SK-N-SH (cell line): ENCODE results near the gene ISCA1. TPM values are rescaled to one million over a fixed set of nuclear protein-coding genes. Genes with fewer than 3 reads are reported as not detected.

ENCODE experiments used
- CTCF ChIA-PET: fragments of 300-600, 350-600 bp; formaldehyde crosslinking; extraction: SDS; loops from one replicate; lab custom pipeline; 2021; lab: Yijun Ruan, JAX
- POLR2A ChIA-PET: fragments of 350-600 bp; sonication (Branson Sonifier 250); formaldehyde crosslinking; extraction: SDS; loops from one replicate; lab custom pipeline; 2020; ENCODE audit warnings: antibody characterized with exemption, inconsistent platforms; lab: Yijun Ruan, JAX
- DNase-seq: peaks from one replicate; pipeline ENCODE4 v3.0.0; 2012
- H2AFZ ChIP-seq: fragments of 200-600 bp; sonication (generic); 2 replicates; pipeline ENCODE4 v1.8.1; 2016; ENCODE audit warnings: antibody characterized with exemption, mild to moderate bottlenecking, low read depth
- H3F3A ChIP-seq: fragments of 200-600 bp; sonication (generic); replicated peaks from 2 replicates; pipeline ENCODE3; 2016; ENCODE audit warnings: antibody characterized with exemption, mild to moderate bottlenecking; ENCODE audit not compliant: insufficient read depth
- H3K27ac ChIP-seq, 2 experiments: fragments of 200-500 bp in 1 of 2; fragments of 200-600 bp in 1 of 2; sonication (Bioruptor generic) in 1 of 2; sonication (generic), shearing (Covaris generic) in 1 of 2; 2 replicates each; pipeline versions ENCODE4 v1.5.1 to v1.6.1; 2014 to 2016; ENCODE audit warnings: low read depth in 2 of 2, inconsistent platforms in 1 of 2, low read length in 1 of 2, mild to moderate bottlenecking in 1 of 2, mixed read lengths in 1 of 2
- H3K27me3 ChIP-seq: fragments of 200-600 bp; sonication (generic), shearing (Covaris generic); 2 replicates; pipeline ENCODE4 v1.6.1; 2016; ENCODE audit warnings: mixed run types; ENCODE audit not compliant: insufficient read depth
- H3K36me3 ChIP-seq, 2 experiments: fragments of 200-500 bp in 1 of 2; fragments of 200-600 bp in 1 of 2; sonication (Bioruptor generic) in 1 of 2; sonication (generic) in 1 of 2; replicated peaks in 1 of 2; 2 replicates each; pipeline versions ENCODE3 to v1.5.1; 2014 to 2016; ENCODE audit warnings: low read length in 1 of 2, mild to moderate bottlenecking in 1 of 2; ENCODE audit not compliant: insufficient read depth in 2 of 2, control insufficient read depth in 1 of 2
- H3K4me1 ChIP-seq, 2 experiments: fragments of 200-500 bp in 1 of 2; fragments of 200-600 bp in 1 of 2; sonication (Bioruptor generic) in 1 of 2; sonication (generic), shearing (Covaris generic) in 1 of 2; 2 replicates each; pipeline versions ENCODE4 v1.5.1 to v1.6.1; 2014 to 2016; ENCODE audit warnings: low read depth in 1 of 2, low read length in 1 of 2, mixed run types in 1 of 2; ENCODE audit not compliant: insufficient read depth in 2 of 2, control insufficient read depth in 1 of 2
- H3K4me2 ChIP-seq: fragments of 200-600 bp; sonication (generic), shearing (Covaris generic); 2 replicates; pipeline ENCODE4 v1.6.1; 2017; ENCODE audit warnings: mixed run types
- H3K4me3 ChIP-seq, 2 experiments: fragments of 200-500 bp in 1 of 2; fragments of 200-600 bp in 1 of 2; sonication (Bioruptor generic) in 1 of 2; sonication (generic), shearing (Covaris generic) in 1 of 2; 2 replicates each; pipeline versions ENCODE4 v1.5.1 to v1.8.1; 2014 to 2016; ENCODE audit warnings: low read depth in 2 of 2, inconsistent platforms in 1 of 2, low read length in 1 of 2, mild to moderate bottlenecking in 1 of 2, mixed read lengths in 1 of 2, moderate library complexity in 1 of 2
- H3K79me2 ChIP-seq: fragments of 200-600 bp; sonication (generic); 2 replicates; pipeline ENCODE4 v1.8.1; 2017; ENCODE audit warnings: mild to moderate bottlenecking; ENCODE audit not compliant: insufficient read depth
- H3K9ac ChIP-seq: fragments of 200-600 bp; sonication (generic); 2 replicates; pipeline ENCODE4 v1.6.1; 2017; ENCODE audit warnings: mixed run types
- H3K9me2 ChIP-seq: fragments of 200-600 bp; sonication (generic); 2 replicates; pipeline ENCODE4 v1.6.1; 2017; ENCODE audit warnings: mixed run types
- H3K9me3 ChIP-seq: fragments of 200-600 bp; sonication (generic); 2 replicates; pipeline ENCODE4 v1.6.1; 2017; ENCODE audit warnings: mixed run types, mild to moderate bottlenecking, moderate library complexity
- H4K20me1 ChIP-seq: fragments of 200-600 bp; sonication (generic); 2 replicates; pipeline ENCODE4 v1.6.1; 2017; ENCODE audit warnings: mild to moderate bottlenecking, mixed run types; ENCODE audit not compliant: insufficient read depth
- CHD2 ChIP-seq: fragments of 150-350 bp; IDR thresholded peaks from 2 replicates; pipeline ENCODE4 v1.6.1; 2018; ENCODE audit warnings: low read length; ENCODE audit not compliant: partially characterized antibody
- ELF1 ChIP-seq: IDR thresholded peaks from 2 replicates; pipeline ENCODE4 v1.4.0; 2012
- EP300 ChIP-seq, 2 experiments: IDR thresholded peaks; 2 replicates each; pipeline versions ENCODE4 v1.4.0 to v1.6.1; 2012; ENCODE audit warnings: borderline replicate concordance in 1 of 2, low read depth in 1 of 2, low read length in 1 of 2
- GATA2 ChIP-seq: sonication (generic); formaldehyde crosslinking; IDR thresholded peaks from 2 replicates; pipeline ENCODE4 v1.5.0; 2020; ENCODE audit warnings: mild to moderate bottlenecking, missing genetic modification reagents
- MAX ChIP-seq: IDR thresholded peaks from 2 replicates; pipeline ENCODE4 v1.4.0; 2012; ENCODE audit warnings: low read depth
- MEF2A ChIP-seq: IDR thresholded peaks from 2 replicates; pipeline ENCODE4 v1.4.0; 2012; ENCODE audit warnings: low read depth, borderline replicate concordance
- MXI1 ChIP-seq: IDR thresholded peaks from 2 replicates; pipeline ENCODE4 v1.6.1; 2012; ENCODE audit warnings: mild to moderate bottlenecking, low read depth, low read length, improper control_type of control experiment
- NRF1 ChIP-seq: IDR thresholded peaks from 2 replicates; pipeline ENCODE4 v1.6.1; 2012; ENCODE audit warnings: low read depth, mild to moderate bottlenecking, low read length
- REST ChIP-seq: IDR thresholded peaks from 2 replicates; pipeline ENCODE4 v1.6.1; 2012; ENCODE audit warnings: mild to moderate bottlenecking, low read depth, low read length, moderate library complexity
- RFX5 ChIP-seq: IDR thresholded peaks from 2 replicates; pipeline ENCODE4 v1.6.1; 2012; ENCODE audit warnings: mild to moderate bottlenecking, improper control_type of control experiment, low read length
- TAF1 ChIP-seq: IDR thresholded peaks from 2 replicates; pipeline ENCODE4 v1.6.1; 2012; ENCODE audit warnings: low read depth, mild to moderate bottlenecking, low read length, moderate library complexity, borderline replicate concordance
- USF1 ChIP-seq: IDR thresholded peaks from 2 replicates; pipeline ENCODE4 v1.4.0; 2012; ENCODE audit warnings: low read depth, borderline replicate concordance
- YY1 ChIP-seq: IDR thresholded peaks from 2 replicates; pipeline ENCODE4 v1.4.0; 2012; ENCODE audit warnings: low read depth, mild to moderate bottlenecking
- ZBTB33 ChIP-seq: IDR thresholded peaks from 2 replicates; pipeline ENCODE4 v1.4.0; 2012; ENCODE audit warnings: low read depth, borderline replicate concordance
- WGBS: methylation state at CpG from one replicate; pipeline ENCODE4 v1.1.6; 2017; ENCODE audit warnings: low lambda C conversion rate; 5-methylcytosine and 5-hydroxymethylcytosine counted together
- polyA plus RNA-seq, 3 experiments: library from polyadenylated mRNA; depleted of rRNA; stranded (reverse); fragments of >200 nt; gene quantifications; 2 replicates each; pipeline ENCODE4 v1.2.3, GENCODE V29; 2012
- TF ChIP-seq, protein P1 (sequence below): IDR thresholded peaks from 2 replicates; pipeline ENCODE4; 2012

Gene ISCA1
- polyA plus RNA-seq, 1 of the 3 experiments (the other 2 are of a cell fraction), result 10.9 TPM

GRCh38 chr9:86281593-86282076 is 703 bp downstream of the ISCA1 start (continued):
- TF ChIP-seq, protein P1, sequence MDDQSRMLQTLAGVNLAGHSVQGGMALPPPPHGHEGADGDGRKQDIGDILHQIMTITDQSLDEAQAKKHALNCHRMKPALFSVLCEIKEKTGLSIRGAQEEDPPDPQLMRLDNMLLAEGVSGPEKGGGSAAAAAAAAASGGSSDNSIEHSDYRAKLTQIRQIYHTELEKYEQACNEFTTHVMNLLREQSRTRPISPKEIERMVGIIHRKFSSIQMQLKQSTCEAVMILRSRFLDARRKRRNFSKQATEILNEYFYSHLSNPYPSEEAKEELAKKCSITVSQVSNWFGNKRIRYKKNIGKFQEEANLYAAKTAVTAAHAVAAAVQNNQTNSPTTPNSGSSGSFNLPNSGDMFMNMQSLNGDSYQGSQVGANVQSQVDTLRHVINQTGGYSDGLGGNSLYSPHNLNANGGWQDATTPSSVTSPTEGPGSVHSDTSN, result no peak

DNA sequence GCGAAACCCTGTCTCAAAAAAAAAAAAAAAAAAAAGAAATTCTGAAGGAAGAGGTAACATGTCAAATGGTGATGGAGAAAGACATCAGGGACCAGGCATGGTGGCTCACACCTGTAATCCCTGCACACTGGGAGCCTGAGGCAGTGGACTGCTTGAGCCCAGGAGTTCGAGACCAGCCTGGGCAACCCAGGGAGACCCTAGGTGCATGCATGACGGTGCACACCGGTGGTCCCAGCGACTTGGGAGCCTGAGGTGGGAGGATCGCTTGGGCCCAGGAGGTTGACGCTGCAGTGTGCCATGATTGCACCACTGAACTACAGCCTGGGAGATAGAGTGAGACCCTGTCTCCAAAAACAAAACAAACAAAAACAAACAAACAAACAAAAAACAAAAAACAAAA is 1.8 kb downstream of the ISCA1 start:
- peaks cover 10% of the 10 kb centered on the region in 2 experiments for H3K36me3 ChIP-seq
- POLR2A ChIA-PET, result no interaction called here
- peak overlapping the region; percentile 89 for H3K4me2 ChIP-seq
- CTCF ChIA-PET, result no interaction called here
- TF ChIP-seq USF1 (no peak), TAF1 (no peak), MXI1 (no peak), ELF1 (no peak), REST (no peak), MEF2A (no peak), YY1 (no peak), CHD2 (no peak), NRF1 (no peak), ZBTB33 (no peak), MAX (no peak), EP300 (IDR thresholded peaks at IDR 0.05; ENCODE audit: borderline replicate concordance in 1 of 2, low read depth in 1 of 2, low read length in 1 of 2) (no peak), GATA2 (CRISPR knock-in tag) (no peak), RFX5 (no peak)
- TF ChIP-seq, protein P1, result no peak
- TF ChIP-seq, all 33 proteins: peak for 0
- no peak for DNase-seq
- Histone ChIP-seq H3K9ac (0 out of 2 replicates have a peak overlapping the region, but pooled peaks have one; percentile 92), H2AFZ (no peak overlapping the region), H3K9me2 (no peaks in the 10 kb centered on the region), H3K4me1 (peaks cover 7 to 20% of the 10 kb centered on the region in 2 experiments; a peak in 3 of 4 replicates), H3F3A (no peaks in the 10 kb centered on the region), H3K27ac (no peak overlapping the region), H3K9me3 (no peaks in the 10 kb centered on the region), H3K79me2 (peaks cover 59% of the 10 kb centered on the region), H4K20me1 (0 out of 2 replicates have a peak, but pooled peaks cover 2% of the 10 kb centered on the region), H3K4me3 (peak overlapping the region; percentile 91 to 93; a peak in 3 of 4 replicates), H3K27me3 (no peaks in the 10 kb centered on the region)
- 94% methylated on average over 7 of the region's 7 CpGs for WGBS
